GM19395 (cell line): ENCODE data around the gene RNF112.
"Not testable (repeated sequence)": the region's sequence is repeated elsewhere in the genome, so short reads cannot be mapped to it uniquely, and the experiment has no call there.

Source experiments
- ATAC-seq: cut with Tn5 transposase; IDR thresholded peaks from one replicate; pipeline ENCODE4 v1.9.1; 2021; ENCODE audit warnings: mild to moderate bottlenecking, moderate library complexity; ENCODE audit not compliant: unreplicated experiment

Gene RNF112

DNA sequence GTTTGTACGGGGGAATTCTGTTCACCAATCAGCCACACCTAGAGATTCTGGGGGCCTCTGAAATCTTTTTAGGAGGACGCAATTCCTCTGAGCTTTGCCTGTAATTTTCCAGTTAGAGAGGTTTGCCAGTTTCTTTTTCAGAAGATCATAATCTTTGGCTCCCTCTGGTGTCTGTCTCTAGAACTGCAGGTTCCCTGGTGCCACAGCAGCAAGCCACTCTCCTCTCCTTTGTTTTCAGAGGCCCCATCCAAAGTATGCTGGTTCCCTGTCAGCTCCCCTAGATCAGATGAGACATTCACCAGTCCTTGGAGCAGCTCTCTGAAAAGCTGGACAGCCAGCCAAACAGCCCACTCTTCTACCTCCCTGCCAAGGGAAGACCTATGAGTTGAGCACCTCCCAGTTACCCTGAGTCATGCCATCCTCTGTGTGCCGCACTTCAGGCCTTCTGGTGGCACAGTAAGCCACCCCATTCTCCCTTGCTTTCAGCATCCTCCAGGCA lies 36.1 kb downstream of the RNF112 start:
- no peak for ATAC-seq

DNA sequence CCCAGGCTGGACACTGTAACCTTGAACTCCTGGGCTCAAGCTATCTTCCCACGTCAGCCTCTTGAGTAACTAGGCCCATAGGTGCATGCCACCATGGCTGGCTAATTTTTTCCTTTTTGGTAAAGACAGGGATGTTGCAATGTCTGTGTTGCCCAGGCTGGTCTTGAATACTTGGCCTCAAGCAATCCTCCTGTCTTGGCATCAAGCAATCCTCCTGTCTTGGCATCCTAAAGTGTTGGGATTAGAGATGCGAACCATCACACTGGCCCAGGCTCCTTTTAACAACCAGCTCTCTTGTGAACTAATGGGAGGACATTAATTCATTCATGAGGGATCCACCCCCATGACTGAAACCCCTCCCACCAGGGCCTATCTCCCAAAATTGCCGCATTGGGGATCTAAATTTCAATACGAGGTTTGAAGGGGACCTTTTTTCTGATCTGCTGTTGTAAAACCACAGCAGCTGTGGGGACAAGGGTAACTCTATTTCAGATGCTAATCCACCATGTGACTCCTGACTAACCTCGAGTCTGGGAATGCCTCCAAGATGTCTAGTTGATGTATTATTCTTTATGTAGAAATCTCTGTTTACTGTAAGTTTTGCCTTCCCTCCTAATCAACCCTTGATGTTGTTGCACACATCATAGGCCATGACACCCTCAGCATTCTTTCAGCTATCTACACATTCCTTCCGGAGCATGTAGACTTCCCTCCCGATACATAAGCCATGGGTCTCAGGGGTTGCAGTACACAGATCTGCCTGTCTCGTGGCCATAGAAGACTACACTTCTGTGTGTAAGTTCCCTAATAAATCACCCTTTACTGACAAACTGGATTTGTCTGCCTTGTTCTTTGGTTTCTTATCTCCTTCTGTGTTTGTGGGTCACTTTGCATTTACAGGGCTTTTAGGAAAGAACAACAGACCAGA lies 37.6 kb downstream of the RNF112 start:
- ATAC-seq = no peak

DNA sequence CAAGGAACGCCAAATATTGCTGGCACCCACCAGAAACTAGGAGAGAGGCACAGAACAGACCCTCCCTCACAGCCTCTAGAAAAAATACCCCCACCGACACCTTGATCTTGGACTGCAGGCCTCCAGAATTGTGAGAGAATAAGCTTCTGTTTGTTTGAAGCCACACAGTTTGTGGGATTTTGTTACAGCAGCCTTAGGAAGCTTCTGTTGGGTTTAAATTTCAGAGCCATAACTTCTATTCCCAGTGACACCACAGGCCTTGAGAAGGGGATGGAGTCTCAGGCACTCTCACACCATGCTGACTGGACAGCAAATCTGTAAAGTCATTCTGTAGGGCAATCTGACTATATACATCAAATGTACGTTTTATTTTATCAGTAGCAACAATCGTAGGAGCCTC lies 38.6 kb downstream of the RNF112 start:
- ATAC-seq = no peak

DNA sequence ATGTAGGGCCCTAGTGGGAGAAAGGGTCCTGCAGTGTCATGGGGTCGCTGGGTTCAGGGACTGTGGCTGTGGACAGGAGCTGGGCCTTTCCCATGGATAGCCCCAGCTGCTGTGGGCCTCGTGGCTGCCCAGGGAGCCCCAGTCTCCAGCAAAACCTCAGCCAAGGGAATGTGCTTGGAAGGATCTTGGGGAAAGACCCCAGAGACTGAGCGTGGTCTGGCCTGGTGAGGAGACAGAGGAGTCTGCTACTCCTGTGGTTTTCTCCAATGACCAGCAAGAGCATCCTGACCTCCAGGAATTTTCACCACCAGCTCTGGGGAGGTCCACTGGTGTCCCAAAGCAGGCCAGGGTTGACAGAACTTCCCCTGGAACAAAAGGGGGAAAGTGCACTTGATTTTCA lies 42.3 kb downstream of the RNF112 start:
- no peak for ATAC-seq

DNA sequence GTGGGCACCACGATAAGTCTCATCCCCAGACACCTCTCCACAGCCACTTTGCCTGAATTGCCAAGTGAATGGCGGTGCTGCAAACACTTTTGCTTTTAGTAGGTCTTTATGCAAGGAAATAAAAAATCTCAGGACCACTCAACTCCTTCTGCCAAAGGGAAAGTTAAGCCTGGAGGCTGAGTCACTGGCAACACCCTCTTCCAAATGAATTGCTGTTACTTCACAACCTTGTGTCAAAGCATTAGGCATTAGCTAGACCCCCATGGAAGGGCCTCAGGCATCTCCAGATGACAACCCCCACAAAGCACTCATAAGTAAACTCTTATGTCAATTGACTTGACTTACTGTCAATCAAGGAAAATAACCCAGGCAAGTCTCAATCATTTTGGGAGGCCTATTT lies 43.0 kb downstream of the RNF112 start:
- no peak for ATAC-seq

DNA sequence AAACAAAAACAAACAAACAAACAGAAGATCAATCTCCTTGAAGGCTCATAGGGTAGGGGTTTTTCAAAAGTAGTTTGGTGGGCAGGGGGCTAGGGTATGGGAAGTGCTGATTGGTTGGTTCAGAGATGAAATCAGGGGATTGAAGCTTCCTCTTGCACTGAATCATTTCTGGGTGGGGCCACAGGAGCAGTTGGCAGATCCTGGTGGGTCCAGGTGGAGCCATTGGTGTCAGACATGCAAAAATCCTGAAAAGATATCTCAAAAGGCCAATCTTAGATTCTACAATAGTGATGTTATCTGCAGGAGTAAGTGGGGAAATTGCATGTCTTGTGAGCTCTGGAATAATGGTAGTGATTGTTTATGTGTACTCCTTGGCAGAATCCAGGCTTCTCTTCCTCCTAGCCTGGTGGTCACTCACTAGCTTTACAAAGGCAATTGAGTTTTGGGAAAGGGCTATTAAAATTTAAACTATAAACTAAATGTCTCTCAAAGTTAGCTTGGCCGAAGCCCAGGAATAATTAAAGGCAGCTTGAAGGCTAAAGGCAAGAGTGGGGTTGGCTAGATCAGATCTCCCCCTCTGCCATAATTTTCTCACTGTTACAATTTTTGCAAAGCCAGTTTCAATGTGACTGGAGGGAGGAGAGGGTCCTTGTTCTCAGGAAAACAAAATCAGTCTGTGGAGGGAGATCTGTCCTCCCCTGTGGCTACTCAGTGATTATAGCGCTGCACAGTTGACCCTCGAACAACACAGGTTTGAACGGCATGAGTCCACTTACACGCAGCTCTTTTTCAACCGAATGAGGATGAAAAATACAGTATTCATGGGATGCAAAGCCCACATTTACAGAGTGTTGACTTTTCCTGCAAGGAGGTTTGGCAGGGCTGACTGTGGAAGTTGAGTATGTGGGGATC lies 45.2 kb downstream of the RNF112 start:
- no peak for ATAC-seq

DNA sequence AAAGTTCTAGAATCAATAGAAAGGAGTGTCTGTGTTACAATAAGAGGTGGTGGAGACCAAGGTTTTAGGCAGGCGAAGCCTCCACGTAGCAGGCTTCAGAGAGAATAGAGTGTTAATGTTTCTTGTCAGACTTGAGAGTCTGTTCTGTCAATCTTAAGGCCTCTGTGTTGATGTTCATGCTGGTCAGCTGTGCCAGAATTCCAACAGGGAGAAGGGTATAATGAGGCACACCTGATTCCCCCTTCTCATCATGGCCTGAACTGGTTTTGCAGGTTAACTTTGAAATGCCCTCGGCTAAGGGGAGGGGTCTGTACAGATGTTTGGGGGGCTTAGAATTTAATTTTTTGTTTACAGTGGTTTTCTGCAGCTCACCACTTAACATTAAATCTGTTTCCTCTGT lies 46.0 kb downstream of the RNF112 start:
- no peak for ATAC-seq

DNA sequence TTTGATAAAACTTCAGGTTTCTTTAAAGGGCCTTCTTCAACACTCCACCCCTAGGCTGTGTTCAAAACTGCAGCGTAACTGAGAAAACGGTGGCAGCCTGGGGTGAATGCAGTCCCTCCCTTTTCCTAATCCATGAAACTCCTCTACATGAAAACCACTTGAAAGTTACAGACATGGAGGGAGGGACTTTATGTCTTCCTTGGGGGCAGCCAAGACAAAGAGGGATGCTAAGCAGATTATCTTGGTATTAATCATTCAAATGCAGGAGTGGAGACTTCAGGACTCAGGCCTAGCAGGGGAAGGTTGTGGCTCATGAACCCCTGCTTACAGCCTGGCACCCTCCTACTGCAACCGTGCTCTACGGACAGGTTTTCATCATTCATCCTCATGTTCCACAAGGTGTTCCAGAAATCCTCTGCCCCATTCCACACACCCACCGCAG lies 46.8 kb downstream of the RNF112 start:
- ATAC-seq = no peak

DNA sequence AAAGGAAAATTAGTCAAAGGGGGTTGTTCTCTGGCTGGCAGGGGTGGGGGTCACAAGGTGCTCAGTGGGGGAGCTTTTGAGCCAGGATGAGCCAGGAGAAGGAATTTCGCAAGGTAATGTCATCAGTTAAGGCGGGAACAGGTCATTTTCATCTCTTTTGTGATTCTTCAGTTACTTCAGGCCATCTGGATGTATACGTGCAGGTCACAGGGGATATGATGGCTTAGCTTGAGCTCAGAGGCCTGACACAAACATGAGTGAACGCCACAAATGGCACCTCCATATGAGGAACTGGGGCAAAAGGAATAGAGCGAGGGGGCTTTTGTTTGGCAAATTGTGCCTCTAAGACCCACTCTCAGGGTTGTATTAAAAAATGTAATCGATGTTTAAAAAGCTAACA lies 47.4 kb downstream of the RNF112 start:
- not testable (repeated sequence) for ATAC-seq

DNA sequence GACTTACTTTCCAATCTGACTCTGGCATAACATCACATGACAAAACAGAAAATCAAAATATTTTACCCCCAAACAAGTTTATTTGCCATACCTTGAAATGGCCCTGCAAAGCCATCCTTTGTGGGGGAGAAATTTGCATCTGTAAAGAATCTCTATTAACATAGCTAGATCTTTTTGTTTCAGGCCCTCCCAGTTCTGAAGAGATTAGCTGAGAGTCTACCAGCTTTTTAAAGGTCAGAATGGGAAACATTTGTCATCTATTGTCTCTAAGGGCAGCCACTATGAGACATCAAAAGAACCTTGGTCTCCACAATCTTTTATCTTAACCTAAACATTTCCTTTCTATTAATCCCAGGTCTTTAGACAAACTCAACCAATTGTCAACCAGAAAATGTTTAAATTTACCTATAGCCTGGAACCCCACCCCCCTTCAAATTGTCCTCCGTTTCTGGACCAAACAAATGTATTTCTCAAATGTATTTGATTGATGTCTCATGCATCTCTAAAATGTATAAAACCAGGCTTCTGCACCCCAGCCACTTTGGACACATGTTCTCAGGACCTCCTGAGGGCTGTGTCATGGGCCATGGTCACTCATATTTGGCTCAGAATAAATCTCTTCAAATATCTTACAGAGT lies 48.1 kb downstream of the RNF112 start:
- not testable (repeated sequence) for ATAC-seq

DNA sequence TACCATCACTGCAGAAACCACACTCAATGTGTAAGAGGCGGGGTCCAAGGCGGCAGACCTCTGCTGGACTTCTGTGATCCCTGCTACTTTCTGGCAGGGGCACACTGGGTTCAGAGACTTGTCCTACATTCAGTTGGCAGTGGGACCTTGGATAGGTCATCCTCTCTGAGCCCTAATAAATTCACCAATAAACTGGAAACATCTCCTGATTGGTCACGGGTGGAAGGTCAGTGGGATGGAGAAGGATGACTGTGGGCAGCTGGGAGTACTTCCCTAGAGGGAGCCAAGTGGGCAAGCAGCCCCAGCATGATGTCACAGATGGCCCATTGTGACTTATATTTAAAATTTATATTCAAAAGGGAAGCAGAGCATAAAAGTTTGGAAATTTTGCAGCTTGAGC lies 49.7 kb downstream of the RNF112 start:
- ATAC-seq = no peak

DNA sequence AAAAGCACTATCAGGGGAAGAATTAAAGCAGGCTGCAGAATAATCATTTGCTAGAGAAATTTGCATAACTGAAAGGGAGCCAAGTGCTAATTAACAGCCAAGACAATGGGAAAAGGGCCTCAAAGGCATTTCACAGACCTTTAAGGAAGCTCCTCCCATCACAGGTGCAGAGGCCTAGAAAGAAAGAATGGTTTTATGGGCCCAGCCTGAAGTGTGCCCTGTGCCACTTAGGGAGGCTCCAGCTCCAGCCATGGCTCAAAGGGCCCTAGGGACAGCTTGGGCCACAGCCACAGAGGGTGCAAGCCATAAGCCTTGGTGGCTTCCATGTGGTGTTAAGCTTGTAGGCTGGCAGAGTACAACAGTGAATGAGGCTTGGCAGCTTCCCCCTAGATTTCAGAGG lies 50.1 kb downstream of the RNF112 start:
- ATAC-seq = no peak

DNA sequence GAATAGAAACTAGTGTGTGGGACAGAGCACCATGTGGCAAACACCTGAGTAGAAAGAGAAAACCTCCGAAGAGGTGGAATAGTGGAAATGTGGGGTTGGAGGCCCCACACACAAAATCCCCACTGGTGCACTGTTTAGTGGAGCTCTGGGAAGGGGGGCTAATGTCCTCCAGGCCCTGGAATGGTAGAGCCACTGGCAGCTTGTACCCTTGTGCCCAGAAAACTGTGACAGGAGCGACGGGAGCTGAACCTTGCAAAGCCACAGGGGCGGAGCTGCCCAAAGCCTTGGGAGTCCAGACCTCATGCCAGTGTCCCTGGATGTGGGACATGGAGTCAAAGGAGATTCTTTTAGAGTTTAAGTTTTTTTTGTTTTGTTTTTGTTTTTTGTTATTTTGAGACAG lies 50.6 kb downstream of the RNF112 start:
- no peak for ATAC-seq

DNA sequence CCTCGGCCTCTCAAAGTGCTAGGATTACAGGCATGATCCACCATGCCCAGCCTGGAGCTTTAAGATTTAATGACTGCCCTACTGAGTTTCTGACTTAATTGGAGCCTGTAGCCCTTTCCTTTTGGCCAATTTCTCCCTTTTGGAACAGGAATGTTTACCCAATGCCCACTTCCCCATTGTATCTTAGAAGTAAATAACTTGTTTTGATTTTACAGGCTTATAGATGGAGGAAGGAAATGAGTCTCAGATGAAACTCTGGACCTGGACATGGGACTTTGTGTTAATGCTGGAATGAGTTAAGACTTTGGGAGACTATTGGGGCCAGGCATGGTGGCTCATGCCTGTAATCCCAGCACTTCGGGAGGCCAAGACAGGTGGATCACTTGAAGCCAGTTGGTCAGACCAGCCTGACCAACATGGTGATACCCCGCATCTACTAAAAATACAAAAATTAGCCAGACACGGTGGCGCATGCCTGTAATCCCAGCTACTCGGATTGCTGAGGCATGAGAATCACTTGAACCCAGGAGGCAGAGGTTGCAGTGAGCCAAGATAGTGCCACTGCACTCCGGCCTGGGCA lies 51.5 kb downstream of the RNF112 start:
- ATAC-seq = not testable (repeated sequence)

DNA sequence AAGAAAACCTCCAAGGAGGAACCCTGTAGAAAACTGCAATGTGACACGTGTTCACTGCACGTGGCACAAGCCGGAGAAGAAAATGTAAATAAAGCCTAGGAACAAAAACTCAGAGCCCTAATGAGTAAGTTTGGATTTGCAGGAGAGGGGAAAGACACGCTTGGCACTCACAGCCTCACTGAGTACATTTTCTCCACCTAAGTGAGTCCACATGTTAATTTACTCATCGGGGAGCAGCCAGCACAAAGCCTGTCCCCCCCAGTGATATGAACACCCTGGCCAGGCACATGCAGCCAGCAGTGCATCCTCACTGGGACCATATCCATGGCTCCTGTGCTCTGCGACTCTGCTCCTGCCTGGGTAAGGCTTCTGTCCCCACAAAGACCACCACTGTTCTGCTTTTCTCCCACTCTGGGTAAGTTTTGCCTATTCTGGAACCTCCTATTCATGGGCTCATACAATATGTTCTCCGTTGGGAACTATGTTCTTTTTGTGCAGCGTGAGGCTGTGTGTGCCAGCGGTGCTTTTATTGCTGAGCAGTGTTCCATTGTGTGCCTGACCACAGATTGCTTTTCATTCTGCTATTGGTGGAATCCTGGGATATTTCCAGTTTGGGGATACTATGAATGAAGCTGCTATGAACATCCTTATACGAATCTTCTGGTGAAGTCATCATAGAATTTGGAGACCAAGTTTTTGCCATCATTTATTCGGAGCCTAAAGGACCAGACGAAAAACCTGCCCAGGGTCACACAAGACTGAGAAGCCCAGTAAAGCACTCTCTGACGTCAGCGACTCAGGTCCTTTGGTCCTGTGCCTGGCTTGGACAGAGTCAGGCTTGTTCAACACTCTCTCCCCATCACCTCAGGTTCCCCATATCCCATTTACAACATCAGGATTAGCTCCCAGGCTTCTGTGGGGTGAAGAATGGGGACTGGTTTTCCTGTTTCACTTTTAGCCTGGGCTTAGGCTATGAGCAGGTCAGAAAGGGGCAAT lies 53.3 kb downstream of the RNF112 start:
- no peak for ATAC-seq
